Activated effector memory CD4-positive, alpha-beta T cell treated with anti-CD3 and anti-CD28 coated beads, Interleukin-2, amount 50 U/mL, for 16 hours (primary cell): ENCODE data around the gene SPATA25.
"Not testable (repeated sequence)": the region's sequence is repeated elsewhere in the genome, so short reads cannot be mapped to it uniquely, and the experiment has no call there.

Source experiments
- DNase-seq: peaks from one replicate; pipeline ENCODE4 v3.0.0-alpha.2; 2020

SPATA25 gene, protein sequence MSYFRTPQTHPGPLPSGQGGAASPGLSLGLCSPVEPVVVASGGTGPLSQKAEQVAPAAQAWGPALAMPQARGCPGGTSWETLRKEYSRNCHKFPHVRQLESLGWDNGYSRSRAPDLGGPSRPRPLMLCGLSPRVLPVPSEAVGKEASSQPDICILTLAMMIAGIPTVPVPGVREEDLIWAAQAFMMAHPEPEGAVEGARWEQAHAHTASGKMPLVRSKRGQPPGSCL

DNA sequence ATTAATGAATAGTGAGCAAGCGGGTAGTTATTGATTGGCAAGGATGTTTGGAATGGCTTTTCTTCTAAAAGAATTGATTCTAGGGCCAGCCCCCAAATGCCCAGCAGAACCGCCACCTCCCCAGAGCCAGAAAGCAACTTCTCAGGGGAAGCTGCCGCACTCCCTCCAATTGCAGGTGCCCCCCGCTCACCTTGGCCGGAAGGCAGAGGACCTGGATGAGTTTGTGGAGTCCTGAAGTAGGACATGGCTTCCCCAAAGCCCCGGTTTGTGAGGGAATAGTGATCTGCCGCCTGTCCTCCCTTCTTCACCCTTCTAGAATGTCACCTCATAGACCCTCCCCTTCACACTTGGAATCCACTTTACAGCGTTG lies at the start of gene SPATA25:
Gene SPATA25, minus strand, starts transcription at position 277 of the 370 bp plus-strand sequence. Its CDS starts 32 bp downstream, at position 245.
- DNase-seq: no peak

- no peak for DNase-seq
Observed at GRCh38 chr20:45935416-45936046, 48.1 kb upstream of the SPATA25 start.

DNA sequence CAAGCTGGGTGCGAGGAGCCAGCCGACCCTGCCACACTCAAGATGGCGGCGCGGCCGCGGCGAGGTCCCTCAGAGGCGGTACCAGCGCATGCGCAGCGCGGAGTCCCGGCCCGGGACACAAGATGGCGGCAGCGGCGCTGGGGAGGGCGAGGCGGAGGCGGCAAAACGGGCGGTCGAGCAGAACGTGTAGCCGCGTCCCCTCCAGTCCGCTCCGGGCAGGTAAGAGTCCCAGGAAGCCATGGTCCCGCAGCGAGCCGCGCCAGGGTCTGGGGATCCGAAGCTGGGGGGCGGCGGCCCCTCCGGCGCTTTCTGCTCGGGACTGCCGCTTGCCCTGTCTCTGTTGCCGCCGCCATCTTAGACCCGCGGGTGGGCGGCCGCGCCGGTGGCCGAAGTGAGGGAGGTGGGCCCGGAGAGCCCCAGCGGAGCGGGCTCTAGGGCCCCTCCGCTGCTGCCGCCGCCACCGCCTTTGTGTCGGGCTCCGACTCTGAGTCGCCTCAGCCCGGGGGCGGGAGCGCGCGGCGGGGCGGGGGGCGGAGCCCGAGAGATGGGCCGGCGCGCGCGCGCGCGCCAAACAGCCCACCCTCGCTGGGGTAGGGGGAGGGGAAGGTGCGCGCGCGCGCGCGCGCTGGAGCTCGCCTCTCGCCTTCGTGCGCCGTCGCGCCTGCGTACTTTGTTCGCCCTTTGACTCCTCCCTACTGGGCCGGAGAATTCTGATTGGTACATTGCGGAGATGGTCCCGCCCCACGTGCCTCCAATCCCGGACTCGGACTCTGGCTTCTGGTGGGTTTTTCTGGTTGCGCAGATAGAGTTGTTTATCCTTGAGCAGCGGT lies 47.4 kb upstream of the SPATA25 start, which contains the start of gene PCIF1:
Gene PCIF1, plus strand, starts transcription at position 98 of the 830 bp plus-strand sequence. CDS start 4,317 bp downstream, outside the sequence.
- DNase-seq: peak; percentile 99

DNA sequence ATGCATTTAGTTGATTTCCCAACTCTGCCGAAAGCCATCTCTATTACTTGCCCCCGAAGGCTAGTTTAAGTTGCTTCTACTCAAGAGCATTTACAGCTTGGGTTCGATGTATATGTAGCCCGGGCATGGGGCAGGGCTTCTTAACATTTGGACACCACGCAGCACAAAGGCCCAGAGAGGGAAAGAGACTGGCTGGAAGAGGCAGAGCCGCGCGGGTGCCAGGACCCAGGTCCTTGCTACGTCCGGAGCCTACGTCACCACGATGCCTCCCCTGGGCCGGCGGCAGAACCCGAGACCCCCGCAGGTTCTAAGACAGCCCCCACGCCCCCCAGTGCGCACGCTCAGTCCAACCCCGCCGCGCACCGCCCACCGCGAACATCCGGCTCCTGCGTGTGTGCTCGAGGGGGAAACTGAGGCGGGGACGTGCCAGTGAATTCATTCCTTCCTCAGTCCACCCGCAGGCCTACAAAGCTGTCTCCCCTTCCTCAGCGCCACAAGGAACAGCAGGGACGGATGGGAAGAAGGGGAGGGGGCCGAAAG lies 46.7 kb upstream of the SPATA25 start:
- DNase-seq: no peak

DNA sequence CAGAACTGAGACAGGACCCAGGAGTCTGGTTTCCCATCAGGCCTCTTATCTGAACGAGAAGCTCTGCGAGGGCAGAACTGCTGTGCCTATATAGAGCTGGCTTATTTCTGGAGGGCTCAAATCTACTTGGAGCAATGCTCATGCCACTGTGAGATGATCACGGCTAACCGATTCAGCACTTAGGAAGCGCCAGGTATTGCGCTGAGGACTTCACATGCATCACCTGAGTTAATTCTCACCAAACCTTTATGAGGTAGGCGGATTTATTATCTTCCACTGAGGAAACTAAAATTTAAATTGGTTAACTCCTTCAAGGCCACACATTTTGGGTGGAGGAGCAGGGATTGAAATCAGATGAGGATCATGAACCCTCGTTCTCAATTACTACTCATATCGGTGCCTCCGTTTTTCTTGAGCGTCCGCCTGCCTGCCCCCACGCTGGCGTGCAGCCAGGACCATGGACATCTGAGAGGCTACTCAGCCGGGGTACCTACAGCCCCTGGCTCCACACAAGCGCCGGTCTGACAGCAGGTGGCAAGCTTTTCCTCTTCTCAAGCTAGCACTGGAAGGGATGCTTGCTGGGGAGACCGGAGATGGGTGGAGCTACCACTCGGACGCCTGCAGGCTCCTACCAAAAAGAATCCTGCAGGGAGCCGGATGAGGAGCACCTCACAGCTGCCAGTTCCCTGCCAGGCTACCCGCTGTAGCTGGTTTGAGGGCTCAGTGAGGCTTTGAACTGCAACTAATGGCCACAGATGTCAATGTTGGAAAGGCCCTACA lies 46.0 kb upstream of the SPATA25 start:
- peak; percentile 85 for DNase-seq

GRCh38 chr20:45931680-45932079 lies 44.3 kb upstream of the SPATA25 start:
- not testable (repeated sequence) for DNase-seq

DNA sequence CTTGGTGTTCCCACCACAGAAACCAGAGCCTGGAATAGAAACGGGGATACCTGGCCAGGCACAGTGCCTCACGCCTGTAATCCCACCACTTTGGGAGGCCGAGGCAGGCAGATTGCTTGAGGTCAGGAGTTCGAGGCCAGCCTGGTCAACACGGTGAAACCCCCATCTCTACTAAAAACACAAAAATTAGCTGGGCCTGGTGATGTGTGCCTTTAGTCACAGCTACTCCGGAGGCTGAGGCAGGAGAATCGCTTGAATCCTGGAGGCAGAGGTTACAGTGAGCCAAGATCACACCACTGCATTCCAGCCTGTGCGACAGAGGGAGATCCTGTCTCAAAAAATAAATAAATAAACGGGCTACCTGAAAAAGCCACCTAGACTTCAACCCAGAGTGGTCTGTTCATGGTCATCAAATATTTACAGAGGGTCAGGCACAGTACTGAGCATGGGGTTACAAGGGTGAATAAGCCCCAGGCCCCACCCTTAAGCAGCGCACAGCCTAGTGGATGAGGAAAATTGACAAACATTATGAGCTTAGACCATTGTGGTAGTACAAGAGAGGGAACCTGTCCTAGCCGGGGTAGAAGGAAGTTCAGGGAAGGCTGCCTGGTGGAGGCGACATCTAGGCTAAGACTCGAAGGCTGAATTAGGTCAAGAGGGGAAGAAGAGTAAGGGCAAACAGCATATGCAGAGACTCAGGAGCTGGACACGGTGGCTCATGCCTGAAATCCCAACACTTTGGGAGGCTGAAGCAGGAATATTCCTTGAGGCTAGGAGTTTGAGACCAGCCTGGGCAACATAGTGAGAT lies 39.9 kb upstream of the SPATA25 start:
- DNase-seq: no peak

- DNase-seq: no peak
Observed at GRCh38 chr20:45926731-45927070, 39.3 kb upstream of the SPATA25 start.

DNA sequence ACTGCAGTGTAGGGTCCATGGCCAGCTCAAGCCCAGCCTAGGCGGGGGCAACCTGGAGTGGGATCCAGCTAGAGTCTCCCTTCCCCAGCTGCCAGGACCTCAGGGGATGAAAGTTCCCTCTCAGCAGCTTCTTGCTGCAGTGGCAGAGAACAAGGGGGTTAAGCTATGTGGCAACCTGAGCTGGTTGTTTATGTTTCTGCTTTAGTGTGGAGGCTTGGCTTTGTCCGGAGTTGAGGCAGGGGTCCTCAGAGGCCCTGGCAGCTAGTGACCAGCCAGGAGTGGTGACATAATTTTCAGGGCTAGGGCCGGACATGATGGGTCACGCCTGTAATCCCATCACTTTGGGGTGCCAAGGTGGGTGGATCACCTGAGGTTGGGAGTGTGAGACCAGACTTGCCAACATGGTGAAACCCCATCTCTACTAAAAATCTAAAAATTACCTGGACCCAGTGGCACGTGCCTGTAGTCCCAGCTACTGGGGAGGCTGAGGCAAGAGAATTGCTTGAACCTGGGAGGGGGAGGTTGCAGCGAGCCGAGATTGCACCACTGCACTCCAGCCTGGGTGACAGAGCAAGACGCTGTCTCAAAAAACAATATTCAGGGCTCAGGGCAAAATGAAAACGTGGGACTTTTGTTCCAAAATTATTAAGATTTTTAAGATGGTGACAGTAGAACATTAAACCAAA lies 38.5 kb upstream of the SPATA25 start:
- DNase-seq: no peak

- no peak for DNase-seq
Observed at GRCh38 chr20:45924391-45925261, 37.2 kb upstream of the SPATA25 start.

- DNase-seq: no peak
Observed at GRCh38 chr20:45921337-45922189, 34.1 kb upstream of the SPATA25 start.

- no peak for DNase-seq
Observed at GRCh38 chr20:45920462-45921336, 33.3 kb upstream of the SPATA25 start.

DNA sequence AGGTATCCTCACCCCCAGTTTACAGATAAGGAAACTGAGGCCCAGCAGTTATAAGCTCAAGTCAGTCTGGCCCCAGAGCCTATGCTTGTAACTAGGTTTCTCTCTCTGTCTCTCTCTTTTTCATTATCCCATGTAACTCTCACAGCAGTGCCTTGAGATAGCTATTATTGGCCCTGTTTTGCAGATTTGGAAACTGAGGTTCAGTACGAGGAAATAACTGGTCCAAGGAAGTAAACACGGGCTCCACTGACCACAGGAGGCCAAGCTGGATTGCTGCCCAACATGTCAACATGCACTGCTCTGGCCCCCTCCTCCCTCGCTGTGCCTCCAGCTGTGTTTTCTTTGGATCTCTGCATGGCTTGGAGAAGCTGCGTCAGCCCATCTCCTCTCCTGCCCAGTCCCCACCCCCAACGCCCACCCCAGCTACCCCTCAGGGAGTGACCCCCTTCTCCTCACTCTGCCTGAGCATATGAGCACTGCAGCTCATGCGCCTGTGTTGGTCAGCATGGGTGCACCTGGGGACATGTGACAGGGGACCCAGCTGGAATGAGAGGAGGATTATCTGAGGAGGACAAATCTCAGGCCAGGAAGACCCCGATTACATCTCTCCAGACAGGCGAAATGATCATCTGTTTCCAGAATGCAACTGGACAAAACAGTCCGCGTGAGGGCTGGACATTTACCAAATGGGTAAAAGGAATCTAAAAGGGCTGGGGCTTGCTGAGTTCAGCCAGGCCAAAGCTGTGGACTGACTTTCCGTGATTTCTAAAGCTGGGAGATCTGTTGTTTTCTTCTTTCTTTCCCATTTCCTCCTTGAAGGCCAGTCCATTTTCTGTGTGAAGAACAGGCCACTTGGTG lies 32.3 kb upstream of the SPATA25 start:
- no peak for DNase-seq

DNA sequence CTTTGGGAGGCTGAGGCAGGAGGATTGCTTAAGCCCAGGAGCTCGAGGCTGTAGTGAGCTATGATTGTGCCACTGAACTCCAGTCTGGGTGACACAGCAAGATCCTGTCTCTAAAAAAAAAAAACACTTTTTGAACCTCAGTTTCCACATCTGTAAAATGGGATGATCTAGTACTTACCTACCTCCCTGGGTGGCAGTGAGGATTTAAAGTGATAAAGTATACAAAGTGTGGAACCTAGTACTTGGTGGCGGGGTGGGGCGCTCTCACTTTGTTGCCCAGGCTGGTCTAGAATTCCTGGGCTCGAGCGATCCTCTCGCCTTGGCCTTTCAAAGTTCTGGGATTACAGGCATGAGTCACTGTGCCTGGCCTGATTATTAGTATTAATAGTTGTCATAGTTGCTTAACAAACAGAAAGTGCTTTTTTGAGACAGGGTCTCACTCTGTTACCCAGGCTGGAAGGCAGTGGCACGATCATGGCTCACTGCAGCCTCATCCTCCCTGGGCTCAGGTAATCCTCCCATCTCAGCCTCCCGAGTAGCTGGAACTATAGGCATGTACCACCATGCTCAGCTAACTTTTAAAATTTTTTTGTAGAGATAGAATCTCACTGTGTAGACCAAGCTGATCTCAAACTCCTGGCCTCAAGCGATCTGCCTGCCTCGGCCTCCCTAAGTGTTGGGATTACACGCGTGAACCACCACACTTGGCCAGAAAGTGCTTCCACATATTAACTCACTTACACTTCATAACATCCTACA lies 31.5 kb upstream of the SPATA25 start:
- no peak for DNase-seq

DNA sequence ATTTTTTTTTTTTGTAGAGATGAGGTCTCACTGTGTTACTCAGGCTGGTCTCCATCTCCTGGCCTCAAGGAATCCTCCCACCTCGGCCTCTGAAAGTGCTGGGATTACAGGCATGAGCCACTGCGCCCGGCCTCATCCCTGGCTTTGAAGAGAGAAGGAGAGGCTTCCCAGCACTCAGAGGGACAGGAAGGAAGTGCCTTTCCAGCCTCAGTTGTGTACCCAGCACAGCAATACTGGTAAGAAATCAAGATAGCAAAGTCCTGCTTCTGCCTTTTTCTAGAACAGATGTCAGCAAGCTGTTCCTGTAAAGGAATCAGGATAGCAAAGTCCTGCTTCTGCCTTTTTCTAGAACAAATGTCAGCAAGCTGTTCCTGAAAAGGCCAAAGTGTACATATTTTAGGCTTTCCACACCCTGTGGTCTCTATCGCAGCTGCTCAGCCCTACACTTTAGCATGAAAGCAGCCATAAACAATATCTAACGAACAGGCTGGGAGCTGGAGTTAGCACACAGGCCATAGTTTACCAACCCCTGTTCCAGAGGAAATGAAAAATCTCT lies 30.8 kb upstream of the SPATA25 start:
- no peak for DNase-seq

- no peak for DNase-seq
Observed at GRCh38 chr20:45917790-45918141, 30.3 kb upstream of the SPATA25 start.
